RCC 7860 (cell line): ENCODE measurements around the gene CCNT1.
"Not testable (repeated sequence)": the region's sequence is repeated elsewhere in the genome, so short reads cannot be mapped to it uniquely, and the experiment has no call there.

ENCODE experiments used
- DNase-seq: peaks from one replicate; pipeline ENCODE4 v3.0.0-alpha.2; 2015; ENCODE audit warnings: low spot score
- FAIRE-seq: peaks from 2 replicates; lab custom pipeline; 2012; peaks lifted over from hg19 to GRCh38; lab: Jason Lieb, UNC

The CCNT1 gene

DNA sequence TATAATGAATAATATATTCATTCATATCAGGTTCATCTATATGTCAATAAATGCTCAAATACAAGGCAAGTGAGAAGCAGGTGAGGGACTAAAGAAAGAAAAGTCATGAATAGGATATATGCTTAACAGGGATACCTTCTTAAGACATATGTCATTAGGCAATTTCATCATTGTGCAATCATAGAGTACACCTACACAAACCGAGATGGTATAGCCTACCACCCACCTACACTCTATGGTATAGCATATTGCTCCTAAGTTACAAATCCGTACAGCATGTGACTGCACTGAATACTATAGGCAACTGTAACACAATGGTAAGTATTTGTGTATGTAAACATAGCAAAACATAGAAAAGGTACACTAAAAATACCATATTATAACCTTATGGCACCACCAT lies 73.5 kb downstream of the CCNT1 start:
- FAIRE-seq, result no peak
- DNase-seq, result no peak

DNA sequence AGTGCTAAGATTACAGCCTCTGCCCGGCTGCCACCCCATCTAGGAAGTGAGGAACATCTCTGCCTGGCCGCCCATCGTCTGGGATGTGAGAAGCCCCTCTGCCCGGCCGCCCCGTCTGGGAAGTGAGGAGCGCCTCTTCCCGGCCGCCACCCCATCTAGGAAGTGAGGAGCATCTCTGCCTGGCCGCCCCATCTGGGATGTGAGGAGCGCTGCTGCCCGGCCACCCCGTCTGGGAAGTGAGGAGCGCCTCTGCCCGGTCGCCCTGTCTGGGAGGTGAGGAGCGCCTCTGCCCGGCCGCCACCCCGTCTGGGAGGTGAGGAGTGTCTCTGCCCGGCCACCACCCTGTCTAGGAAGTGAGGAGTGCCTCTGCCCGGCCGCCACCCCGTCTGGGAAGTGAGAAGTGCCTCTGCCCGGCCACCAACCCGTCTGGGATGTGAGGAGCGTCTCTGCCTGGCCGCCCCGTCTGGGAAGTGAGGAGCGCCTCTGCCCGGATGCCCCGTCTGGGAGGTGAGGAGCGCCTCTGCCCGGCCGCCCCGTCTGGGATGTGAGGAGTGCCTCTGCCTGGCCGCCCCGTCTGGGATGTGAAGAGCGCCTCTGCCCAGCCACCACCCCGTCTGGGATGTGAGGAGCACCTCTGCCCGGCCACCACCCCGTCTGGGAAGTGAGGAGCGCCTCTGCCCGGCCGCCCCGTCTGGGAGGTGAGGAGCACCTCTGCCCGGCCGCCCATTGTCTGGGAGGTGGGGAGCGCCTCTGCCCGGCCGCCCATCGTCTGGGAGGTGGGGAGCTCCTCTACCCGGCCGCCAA lies 74.6 kb downstream of the CCNT1 start:
- not testable (repeated sequence) for DNase-seq, FAIRE-seq

DNA sequence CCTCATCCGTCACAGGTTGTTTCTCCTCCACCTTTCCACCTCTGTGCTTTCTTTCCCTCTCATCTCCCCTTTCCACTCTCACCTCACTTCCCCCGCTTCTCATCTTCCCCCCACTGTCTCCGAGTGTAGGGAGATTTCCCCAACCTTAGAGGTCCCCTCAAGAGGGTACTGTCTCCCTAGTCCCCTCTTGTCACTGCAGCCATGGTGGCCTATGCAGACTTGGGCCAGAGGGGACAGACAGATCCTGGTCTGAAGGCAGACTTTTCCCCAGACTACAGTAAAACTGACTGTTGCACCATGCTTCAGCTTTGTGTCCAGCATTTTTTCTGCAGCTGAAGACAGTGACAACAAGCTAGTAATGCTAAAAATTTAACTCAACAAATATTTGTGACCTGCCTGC lies 75.7 kb downstream of the CCNT1 start:
- DNase-seq, result no peak
- no peak for FAIRE-seq

DNA sequence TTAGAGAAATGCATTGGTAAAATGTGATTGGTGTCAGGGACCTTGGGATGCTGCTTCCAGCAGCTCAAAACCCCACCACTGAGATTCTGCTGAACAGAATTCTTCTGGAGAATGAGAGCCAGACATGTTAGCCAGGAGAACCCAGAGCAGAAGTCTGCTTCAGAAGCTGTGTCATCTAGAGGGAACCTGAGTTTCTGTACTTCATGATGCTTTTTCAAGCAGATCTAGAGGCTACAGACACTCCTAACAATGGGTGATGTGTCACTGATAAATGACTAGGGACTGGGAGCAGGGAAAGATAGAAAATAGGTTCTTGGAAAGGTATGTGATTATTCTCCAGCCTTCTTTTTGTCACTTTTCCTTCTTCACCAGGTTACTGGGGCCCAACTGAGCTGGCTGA lies 76.1 kb downstream of the CCNT1 start:
- DNase-seq, result no peak
- FAIRE-seq, result no peak
